ENCODE results near the gene PLEKHN1. TPM values are rescaled to one million over a fixed set of nuclear protein-coding genes. Genes with fewer than 3 reads are reported as not detected.

The PLEKHN1 gene
- total RNA-seq, 1 donor from 2014 or later: 13.2 TPM

- Histone ChIP-seq H3K36me3 (ENCODE audit: control insufficient read depth, insufficient read depth, low read length) (no peaks in the 10 kb centered on the region), H3K27me3 (ENCODE audit: control insufficient read depth, insufficient read depth, low read length) (peaks cover 79% of the 10 kb centered on the region), H3K4me3 (ENCODE audit: low read depth, low read length) (no peak overlapping the region)
- TF ChIP-seq CTCF (IDR thresholded peaks at IDR 0.05; ENCODE audit: insufficient read depth, low read length, poor library complexity, severe bottlenecking): no peak
- no peak for DNase-seq (ENCODE audit: low read depth)
Observed at GRCh38 chr1:932776-933602, 33.3 kb upstream of the PLEKHN1 start.

GRCh38 chr1:933603-933940, 32.7 kb upstream of the PLEKHN1 start:
- H3K4me3 ChIP-seq (ENCODE audit: low read depth, low read length): no peak overlapping the region
- no peaks in the 10 kb centered on the region for H3K36me3 ChIP-seq (ENCODE audit: control insufficient read depth, insufficient read depth, low read length)
- no peak for TF ChIP-seq CTCF (IDR thresholded peaks at IDR 0.05; ENCODE audit: insufficient read depth, low read length, poor library complexity, severe bottlenecking)
- peaks cover 77% of the 10 kb centered on the region for H3K27me3 ChIP-seq (ENCODE audit: control insufficient read depth, insufficient read depth, low read length)
- DNase-seq (ENCODE audit: low read depth): no peak

GRCh38 chr1:934991-935750, 31.1 kb upstream of the PLEKHN1 start:
- Histone ChIP-seq H3K27me3 (ENCODE audit: control insufficient read depth, insufficient read depth, low read length) (peaks cover 74% of the 10 kb centered on the region), H3K4me3 (ENCODE audit: low read depth, low read length) (no peak overlapping the region), H3K36me3 (ENCODE audit: control insufficient read depth, insufficient read depth, low read length) (no peaks in the 10 kb centered on the region)

GRCh38 chr1:935751-936231, 30.5 kb upstream of the PLEKHN1 start:
- Histone ChIP-seq H3K27me3 (ENCODE audit: control insufficient read depth, insufficient read depth, low read length) (peaks cover 68% of the 10 kb centered on the region), H3K36me3 (ENCODE audit: control insufficient read depth, insufficient read depth, low read length) (no peaks in the 10 kb centered on the region), H3K4me3 (ENCODE audit: low read depth, low read length) (no peak overlapping the region)
- no peak for TF ChIP-seq CTCF (IDR thresholded peaks at IDR 0.05; ENCODE audit: insufficient read depth, low read length, poor library complexity, severe bottlenecking)
- DNase-seq (ENCODE audit: low read depth): no peak

More at GRCh38 chr1:934991-935750, 31.1 kb upstream of the PLEKHN1 start:
- no peak for TF ChIP-seq CTCF (IDR thresholded peaks at IDR 0.05; ENCODE audit: insufficient read depth, low read length, poor library complexity, severe bottlenecking)
- DNase-seq (ENCODE audit: low read depth): no peak

- TF ChIP-seq CTCF (IDR thresholded peaks at IDR 0.05; ENCODE audit: insufficient read depth, low read length, poor library complexity, severe bottlenecking): no peak
Observed at GRCh38 chr1:936348-937264, 29.7 kb upstream of the PLEKHN1 start.

More at GRCh38 chr1:936348-937264, 29.7 kb upstream of the PLEKHN1 start:
- H3K27me3 ChIP-seq (ENCODE audit: control insufficient read depth, insufficient read depth, low read length): peaks cover 60% of the 10 kb centered on the region
- DNase-seq (ENCODE audit: low read depth): no peak
- H3K4me3 ChIP-seq (ENCODE audit: low read depth, low read length): no peak overlapping the region
- H3K36me3 ChIP-seq (ENCODE audit: control insufficient read depth, insufficient read depth, low read length): no peaks in the 10 kb centered on the region

All from kidney epithelial cell (primary cell).